HG02759 (cell line): ENCODE measurements around the gene TULP3.

ENCODE experiments used
- ATAC-seq: cut with Tn5 transposase; IDR thresholded peaks from one replicate; pipeline ENCODE4 v1.9.1; 2021; ENCODE audit warnings: mild to moderate bottlenecking, moderate library complexity; ENCODE audit not compliant: unreplicated experiment

Gene TULP3

DNA sequence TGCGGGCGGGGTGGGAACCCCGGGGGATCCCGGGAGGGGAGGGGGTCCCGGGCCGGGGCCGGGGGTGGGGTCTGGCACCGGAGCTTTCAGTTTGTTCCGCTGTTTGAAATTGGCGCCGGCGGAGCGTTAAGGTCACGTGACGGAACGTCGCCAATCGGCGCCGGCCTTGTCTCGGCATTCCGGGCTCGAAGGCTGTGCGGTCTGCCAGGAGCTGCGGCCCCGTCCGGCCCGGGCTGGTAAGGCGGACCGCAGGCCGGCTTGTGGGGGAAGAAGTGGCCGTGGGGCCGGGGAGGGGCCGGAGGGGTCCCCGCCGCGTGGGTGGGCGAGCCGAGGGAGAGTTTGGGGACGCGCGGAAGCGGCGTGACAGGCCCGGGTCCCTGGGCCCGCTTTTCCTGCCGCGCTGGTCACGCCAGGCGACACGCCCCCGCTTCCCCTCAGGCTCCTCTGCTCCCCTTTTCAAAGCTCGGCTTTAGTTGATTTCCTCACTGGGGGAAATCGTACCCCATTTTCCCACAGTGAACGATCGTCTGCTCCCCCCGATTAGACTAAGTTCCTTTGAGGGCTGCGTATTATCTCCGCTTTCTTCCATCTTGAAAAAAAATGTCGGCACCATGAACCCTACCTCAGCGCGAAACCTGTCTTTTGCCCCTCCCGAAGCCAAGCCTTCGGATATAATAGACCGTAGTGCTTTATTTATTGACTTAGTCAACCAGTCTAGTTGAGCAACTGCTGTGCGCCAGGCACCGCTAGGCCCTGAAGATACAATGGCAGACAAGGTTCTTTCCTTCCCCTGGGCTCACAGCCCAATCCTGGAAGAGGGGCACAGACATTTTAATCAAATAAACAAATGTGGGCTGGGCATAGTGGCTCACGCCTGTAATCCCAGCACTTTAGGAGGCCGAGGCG lies 13.4 kb upstream of the TULP3 start, which contains the start of the genes FOXM1 and RHNO1:
Gene FOXM1 (minus strand): TSS at position 128 of the 906 bp plus-strand sequence. CDS start 2,696 bp downstream, outside the sequence.
Gene RHNO1 (plus strand): TSS at position 177 of the 906 bp plus-strand sequence. CDS start 8,144 bp downstream, outside the sequence.
- peak; percentile 87 for ATAC-seq

DNA sequence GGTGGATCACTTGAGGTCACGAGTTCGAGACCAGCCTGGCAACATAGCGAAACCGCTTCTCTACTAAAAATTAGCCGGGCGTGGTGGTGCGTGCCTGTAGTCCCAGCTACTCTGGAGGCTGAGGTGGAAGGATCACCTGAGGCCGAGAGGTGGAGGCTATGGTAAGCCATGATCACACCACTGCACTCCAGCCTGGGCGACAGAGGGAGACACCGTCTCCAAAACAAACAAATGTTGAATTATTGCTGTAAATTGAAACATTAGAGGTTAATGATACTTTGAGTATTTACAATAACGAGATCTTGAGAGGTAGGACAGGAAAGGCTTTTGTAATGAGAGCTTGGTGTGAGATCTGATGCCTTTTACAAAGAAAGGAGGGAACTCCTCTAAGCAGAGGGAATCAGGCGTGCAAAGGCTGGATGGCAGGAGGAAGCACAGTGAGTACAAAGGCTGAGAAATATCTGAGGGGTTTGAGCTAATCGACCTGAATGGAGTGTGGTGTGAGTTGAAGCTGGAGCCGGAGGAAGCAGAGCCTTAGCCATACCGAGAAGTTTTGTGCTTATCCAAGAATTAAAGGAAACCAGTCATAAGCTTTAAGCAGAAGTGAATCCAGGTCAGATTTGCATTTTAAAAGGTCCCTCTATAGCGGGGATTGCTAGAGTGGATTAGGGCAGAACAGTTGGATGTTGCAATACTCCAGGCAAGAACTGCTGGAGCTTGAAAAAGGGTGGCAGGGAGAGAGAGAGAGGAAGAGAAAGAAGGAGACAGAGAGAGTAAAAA lies 12.5 kb upstream of the TULP3 start:
- ATAC-seq, result no peak

DNA sequence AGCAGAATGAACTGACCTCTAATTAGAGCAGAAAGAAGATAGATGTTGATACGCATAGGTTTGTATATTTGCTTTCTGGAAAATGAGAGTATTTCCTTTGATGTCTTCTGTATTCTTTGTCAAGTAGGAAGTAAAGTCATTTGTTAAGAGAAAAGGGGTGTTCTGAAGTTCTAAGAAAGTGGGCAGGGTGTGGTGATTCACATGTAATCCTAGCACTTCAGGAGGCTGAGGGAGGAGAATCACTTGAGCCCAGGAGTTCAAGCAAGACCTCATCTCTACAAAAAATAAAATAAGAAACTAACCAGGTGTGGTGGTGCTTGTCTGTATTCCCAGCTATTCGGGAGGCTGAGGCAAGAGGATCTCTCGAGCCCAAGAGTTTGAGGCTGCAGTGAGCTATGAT lies 10.8 kb upstream of the TULP3 start:
- no peak for ATAC-seq

GRCh38 chr12:2884810-2885209 lies 5.9 kb upstream of the TULP3 start:
- ATAC-seq, result no peak

- no peak for ATAC-seq
These were observed 3.8 kb upstream of the TULP3 start for GRCh38 chr12:2886768-2887450.

GRCh38 chr12:2890001-2890387 lies 697 bp upstream of the TULP3 start:
- no peak for ATAC-seq

GRCh38 chr12:2891240-2892053 lies 756 bp downstream of the TULP3 start:
- ATAC-seq, result peak; percentile 22

- ATAC-seq, result no peak
These were observed 1.6 kb downstream of the TULP3 start for GRCh38 chr12:2892246-2892645.

DNA sequence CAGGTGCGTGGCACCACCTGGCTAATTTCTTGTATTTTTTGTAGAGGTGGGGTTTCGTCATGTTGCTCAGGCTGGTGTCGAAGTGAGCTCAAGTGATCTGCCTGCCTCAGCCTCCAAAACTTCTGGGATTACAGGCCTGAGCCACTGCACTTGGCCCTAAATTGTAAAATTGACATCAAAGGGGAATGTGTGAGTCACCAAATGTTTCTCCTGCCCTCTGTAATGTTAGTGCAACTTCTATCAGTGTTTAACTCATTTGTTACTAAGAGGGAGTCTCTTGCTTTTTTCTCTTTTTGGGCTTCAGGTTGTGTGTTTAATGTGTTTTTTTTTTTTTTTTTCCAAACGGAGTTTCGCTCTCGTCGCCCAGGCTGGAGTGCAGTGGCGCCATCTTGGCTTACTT lies 2.3 kb downstream of the TULP3 start:
- no peak for ATAC-seq

DNA sequence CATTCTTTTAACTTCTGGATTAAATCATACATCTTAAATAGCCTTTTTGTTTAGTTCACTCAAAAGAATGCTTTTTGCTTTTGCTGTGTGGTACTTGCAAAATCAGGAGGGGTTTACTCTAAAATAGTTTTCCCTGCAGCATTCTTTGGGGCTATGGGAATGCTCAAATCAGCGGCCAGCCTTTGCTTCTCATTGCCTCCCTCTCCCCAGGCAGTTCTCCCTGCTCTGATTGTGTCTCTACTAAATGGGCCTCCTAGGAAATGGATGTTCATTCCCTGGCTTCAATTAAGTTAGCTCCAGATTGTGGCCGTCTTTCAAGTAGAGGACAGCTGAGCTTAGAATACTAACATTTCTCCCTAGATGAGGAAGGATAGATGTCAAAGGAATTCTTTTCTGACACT lies 4.4 kb downstream of the TULP3 start:
- ATAC-seq, result no peak

GRCh38 chr12:2895511-2895910 lies 4.8 kb downstream of the TULP3 start:
- no peak for ATAC-seq

- no peak for ATAC-seq
These were observed 6.7 kb downstream of the TULP3 start for GRCh38 chr12:2897418-2897817.

DNA sequence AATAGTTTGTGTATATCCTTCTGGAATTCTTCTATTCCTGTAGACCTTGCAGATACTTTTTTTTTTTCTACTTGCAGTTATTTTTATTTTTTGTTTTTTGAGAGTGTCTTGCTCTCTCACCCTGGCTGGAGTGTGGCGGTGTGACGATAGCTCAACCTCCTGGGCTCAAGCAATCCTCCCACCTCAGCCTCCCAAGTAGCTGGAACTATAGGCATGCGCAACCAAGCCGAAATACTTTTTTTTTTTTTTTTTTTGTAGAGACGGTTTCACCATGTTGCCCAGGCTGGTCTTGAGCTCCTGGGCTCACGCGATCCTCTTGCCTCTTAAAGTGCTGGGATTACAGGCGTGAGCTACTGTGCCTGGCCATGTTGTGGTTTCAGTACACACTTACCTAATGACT lies 10.0 kb downstream of the TULP3 start:
- ATAC-seq, result no peak

DNA sequence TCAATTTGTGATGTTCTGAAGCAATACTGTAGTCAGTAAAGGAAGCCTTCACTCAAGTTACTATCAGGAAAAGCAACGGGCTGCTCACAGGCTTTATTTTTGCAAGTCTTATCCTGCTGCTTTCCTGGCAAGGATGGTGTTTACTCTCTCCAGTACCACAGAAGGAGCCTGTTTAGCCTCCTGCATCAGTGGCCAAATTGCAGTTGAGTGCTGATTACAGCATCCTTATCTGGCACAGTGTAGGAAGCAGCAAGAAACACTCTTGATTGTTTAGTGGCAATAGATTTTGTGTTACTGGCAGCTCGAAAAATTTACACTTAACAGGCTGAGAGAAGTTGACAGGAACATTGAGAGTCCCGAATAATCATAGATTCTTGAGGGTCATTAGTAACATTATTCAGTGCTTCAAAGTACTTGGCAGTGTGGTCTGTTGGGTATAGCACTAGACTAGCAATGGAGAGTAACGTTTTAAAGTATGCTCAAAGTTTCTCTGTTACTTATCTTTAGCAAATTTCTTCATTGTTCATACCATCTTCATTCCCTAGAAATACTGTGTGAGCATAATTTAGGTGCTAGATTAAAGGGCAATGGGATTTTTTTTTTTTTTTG lies 11.7 kb downstream of the TULP3 start:
- ATAC-seq, result no peak

GRCh38 chr12:2904260-2904659 lies 13.6 kb downstream of the TULP3 start:
- no peak for ATAC-seq

DNA sequence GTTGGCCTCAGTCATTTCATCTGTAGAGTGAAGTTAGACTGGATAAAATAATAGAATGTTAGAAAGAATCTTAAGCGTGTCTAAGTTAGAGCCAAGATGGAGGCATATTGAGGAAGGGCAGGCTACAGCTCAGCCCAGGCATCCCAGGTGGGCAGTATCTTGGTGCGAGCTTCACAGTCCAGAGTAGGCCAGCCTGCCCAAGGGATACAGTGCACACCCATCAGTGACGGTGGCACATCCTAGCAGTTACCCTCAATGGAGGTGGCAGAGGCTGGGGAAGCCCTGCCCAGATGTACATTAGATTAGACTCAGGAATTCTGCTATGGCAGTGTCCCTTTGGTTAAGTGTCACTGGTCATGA lies 21.5 kb downstream of the TULP3 start:
- ATAC-seq, result no peak

- ATAC-seq, result no peak
These were observed 28.6 kb downstream of the TULP3 start for GRCh38 chr12:2919249-2919648.

DNA sequence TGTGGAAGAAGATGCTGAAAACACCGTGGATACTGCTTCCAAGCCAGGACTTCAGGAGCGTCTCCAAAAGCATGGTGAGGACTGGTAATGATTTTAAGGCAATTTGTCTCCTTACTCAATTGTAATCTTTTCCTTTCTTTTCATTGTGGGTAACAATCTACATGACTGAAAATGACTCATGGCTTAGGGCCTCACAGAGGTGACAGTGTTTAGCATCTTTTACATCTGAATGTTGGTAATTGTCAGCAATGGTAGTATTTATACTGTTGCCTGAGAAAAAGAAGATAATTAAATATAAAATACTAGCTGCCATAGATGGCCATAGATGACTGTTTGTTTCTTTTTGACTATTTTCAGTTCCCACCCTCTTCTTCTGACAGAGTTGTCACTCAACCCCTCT lies 31.6 kb downstream of the TULP3 start:
- ATAC-seq, result no peak

DNA sequence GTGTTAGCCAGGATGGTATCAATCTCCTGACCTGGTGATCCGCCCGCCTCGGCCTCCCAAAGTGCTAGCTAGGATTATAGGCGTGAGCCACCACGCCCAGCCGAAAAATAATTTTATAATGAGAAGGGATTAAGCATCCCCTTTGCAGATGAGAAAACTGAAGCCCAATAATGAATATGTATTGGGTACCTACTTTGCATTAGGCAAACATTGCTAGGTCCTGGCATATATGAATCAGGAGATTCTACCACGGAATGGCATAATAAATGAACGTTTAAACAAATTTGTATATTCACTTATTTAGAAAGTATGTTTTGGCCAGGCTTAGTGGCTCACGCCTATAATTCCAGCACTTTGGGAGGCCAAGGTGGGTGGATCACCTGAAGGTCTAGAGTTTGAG lies 32.4 kb downstream of the TULP3 start:
- ATAC-seq, result no peak

GRCh38 chr12:2924019-2924418 lies 33.3 kb downstream of the TULP3 start:
- no peak for ATAC-seq
